Ishikawa (cell line): ENCODE results near the gene USP30.

Source experiments
- CEBPB ChIP-seq: IDR thresholded peaks from 2 replicates; pipeline ENCODE4 v1.6.1; 2012
- CREB1 ChIP-seq: IDR thresholded peaks from 2 replicates; pipeline ENCODE4 v1.6.1; 2012; ENCODE audit warnings: low read depth
- EGR1 ChIP-seq: IDR thresholded peaks from 2 replicates; pipeline ENCODE4 v1.6.1; 2012
- EP300 ChIP-seq: IDR thresholded peaks from 2 replicates; pipeline ENCODE4 v1.6.1; 2012; ENCODE audit warnings: borderline replicate concordance
- FOXM1 ChIP-seq: IDR thresholded peaks from 2 replicates; pipeline ENCODE4 v1.6.1; 2012; ENCODE audit warnings: low read depth, borderline replicate concordance
- NFIC ChIP-seq: IDR thresholded peaks from 2 replicates; pipeline ENCODE4 v1.6.1; 2012
- RAD21 ChIP-seq: IDR thresholded peaks from 2 replicates; pipeline ENCODE4 v1.6.1; 2012; ENCODE audit warnings: low read depth
- TAF1 ChIP-seq: IDR thresholded peaks from 2 replicates; pipeline ENCODE4 v1.6.1; 2012; ENCODE audit warnings: low read depth, mild to moderate bottlenecking
- TCF12 ChIP-seq: IDR thresholded peaks from 2 replicates; pipeline ENCODE4 v1.6.1; 2012; ENCODE audit warnings: low read depth
- TEAD4 ChIP-seq: IDR thresholded peaks from 2 replicates; pipeline ENCODE4 v1.6.1; 2012
- YY1 ChIP-seq: IDR thresholded peaks from 2 replicates; pipeline ENCODE4 v1.6.1; 2012; ENCODE audit warnings: low read depth
- ZBTB7A ChIP-seq: IDR thresholded peaks from 2 replicates; pipeline ENCODE4 v1.6.1; 2012; ENCODE audit warnings: low read depth
- TF ChIP-seq, protein P1 (sequence below): IDR thresholded peaks from 2 replicates; pipeline ENCODE4 v1.6.1; 2012; ENCODE audit warnings: low read depth, mild to moderate bottlenecking
- TF ChIP-seq, protein P2 (sequence below): IDR thresholded peaks from 2 replicates; pipeline ENCODE4 v1.6.1; 2012
- TF ChIP-seq, protein P3 (sequence below): IDR thresholded peaks from 2 replicates; pipeline ENCODE4 v1.6.1; 2012

The USP30 gene

DNA sequence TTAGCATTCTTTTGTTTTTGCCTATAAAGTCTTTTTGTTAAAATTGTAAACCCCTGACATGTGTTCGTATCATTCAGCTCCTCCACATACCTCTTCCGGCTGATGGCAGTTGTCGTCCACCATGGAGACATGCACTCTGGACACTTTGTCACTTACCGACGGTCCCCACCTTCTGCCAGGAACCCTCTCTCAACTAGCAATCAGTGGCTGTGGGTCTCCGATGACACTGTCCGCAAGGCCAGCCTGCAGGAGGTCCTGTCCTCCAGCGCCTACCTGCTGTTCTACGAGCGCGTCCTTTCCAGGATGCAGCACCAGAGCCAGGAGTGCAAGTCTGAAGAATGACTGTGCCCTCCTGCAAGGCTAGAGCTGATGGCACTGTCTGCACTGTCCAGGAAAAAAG, 33.2 kb downstream of the USP30 start:
- TF ChIP-seq ZBTB7A (no peak), EP300 (no peak), RAD21 (no peak), FOXM1 (no peak), CREB1 (no peak), YY1 (no peak), CEBPB (no peak), TEAD4 (no peak)
- TF ChIP-seq, protein P1, sequence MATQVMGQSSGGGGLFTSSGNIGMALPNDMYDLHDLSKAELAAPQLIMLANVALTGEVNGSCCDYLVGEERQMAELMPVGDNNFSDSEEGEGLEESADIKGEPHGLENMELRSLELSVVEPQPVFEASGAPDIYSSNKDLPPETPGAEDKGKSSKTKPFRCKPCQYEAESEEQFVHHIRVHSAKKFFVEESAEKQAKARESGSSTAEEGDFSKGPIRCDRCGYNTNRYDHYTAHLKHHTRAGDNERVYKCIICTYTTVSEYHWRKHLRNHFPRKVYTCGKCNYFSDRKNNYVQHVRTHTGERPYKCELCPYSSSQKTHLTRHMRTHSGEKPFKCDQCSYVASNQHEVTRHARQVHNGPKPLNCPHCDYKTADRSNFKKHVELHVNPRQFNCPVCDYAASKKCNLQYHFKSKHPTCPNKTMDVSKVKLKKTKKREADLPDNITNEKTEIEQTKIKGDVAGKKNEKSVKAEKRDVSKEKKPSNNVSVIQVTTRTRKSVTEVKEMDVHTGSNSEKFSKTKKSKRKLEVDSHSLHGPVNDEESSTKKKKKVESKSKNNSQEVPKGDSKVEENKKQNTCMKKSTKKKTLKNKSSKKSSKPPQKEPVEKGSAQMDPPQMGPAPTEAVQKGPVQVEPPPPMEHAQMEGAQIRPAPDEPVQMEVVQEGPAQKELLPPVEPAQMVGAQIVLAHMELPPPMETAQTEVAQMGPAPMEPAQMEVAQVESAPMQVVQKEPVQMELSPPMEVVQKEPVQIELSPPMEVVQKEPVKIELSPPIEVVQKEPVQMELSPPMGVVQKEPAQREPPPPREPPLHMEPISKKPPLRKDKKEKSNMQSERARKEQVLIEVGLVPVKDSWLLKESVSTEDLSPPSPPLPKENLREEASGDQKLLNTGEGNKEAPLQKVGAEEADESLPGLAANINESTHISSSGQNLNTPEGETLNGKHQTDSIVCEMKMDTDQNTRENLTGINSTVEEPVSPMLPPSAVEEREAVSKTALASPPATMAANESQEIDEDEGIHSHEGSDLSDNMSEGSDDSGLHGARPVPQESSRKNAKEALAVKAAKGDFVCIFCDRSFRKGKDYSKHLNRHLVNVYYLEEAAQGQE, result no peak
- TF ChIP-seq, protein P2, sequence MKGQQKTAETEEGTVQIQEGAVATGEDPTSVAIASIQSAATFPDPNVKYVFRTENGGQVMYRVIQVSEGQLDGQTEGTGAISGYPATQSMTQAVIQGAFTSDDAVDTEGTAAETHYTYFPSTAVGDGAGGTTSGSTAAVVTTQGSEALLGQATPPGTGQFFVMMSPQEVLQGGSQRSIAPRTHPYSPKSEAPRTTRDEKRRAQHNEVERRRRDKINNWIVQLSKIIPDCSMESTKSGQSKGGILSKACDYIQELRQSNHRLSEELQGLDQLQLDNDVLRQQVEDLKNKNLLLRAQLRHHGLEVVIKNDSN, result no peak
- TF ChIP-seq, protein P3, sequence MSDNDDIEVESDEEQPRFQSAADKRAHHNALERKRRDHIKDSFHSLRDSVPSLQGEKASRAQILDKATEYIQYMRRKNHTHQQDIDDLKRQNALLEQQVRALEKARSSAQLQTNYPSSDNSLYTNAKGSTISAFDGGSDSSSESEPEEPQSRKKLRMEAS, result no peak

DNA sequence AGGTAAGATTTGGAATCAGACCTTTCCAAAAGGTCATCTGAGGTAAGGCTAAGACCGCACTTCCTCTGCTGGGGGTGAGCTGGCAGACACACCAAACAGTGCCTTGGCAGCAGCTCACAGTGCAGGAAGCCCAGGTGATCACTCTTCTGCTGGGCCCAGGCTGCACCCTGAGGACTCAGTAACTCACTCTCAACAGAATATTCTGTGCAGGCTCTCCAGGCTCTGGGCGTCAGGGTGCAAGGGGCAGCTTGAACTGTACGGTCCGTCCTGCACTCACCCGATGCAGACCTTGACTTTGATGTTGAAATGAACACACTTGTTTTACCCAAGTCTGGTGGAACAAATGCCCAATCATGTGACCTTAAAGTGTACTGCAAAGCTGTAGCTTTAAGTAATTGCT, 34.9 kb downstream of the USP30 start:
- no peak for TF ChIP-seq TAF1
- TF ChIP-seq NFIC, result no peak
- no peak for TF ChIP-seq CEBPB
- TF ChIP-seq, protein P2, result no peak
- TF ChIP-seq RAD21, result no peak
- TF ChIP-seq, protein P3, result no peak
- TF ChIP-seq EGR1, result no peak
- TF ChIP-seq YY1, result no peak
- TF ChIP-seq ZBTB7A, result no peak
- TF ChIP-seq, protein P1, result no peak
- TF ChIP-seq TEAD4, result no peak
- no peak for TF ChIP-seq FOXM1
- no peak for TF ChIP-seq CREB1
- no peak for TF ChIP-seq TCF12

DNA sequence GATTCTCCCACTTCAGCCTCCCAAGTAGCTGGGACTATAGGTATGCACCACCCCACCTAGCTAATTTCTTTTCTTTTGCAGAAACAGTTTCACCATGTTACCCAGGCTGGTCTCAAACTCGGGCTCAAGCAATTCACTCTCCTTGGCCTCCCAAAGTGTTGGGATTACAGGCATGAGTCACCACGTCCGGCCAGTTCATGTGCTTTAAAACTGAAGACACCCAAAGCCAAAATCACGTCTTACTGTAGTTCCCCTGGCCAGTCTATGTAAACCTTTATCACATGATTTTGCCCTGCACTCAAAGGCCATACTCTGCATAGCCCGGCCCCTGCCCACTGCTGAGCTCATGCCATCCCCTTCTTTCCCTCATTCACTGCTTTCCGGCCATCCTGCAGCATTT, 36.4 kb downstream of the USP30 start:
- no peak for TF ChIP-seq TEAD4
- no peak for TF ChIP-seq YY1
- TF ChIP-seq RAD21, result no peak
- TF ChIP-seq, protein P2, result no peak
- no peak for TF ChIP-seq NFIC
- TF ChIP-seq EGR1, result no peak
- TF ChIP-seq TAF1, result no peak

DNA sequence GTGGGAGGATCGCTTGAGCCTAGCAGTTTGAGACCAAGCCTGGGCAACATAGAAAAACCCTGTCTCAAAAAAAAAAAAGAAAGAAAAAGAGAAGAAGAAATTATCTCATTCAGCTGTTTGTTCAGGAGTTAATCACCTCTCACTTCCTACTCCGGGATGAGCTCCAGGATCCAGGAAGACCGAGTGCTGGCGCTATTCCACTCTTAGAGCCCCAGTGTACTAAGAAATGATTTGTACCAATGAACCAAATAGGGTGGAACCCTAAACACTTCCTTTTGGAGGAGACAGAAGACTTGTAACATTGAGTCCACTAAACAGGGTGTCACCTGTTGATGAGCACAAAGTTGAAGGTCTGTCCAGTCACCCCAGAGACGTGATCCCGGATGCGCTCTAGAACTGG, 37.3 kb downstream of the USP30 start:
- TF ChIP-seq RAD21 (no peak), NFIC (no peak), ZBTB7A (no peak), YY1 (no peak), TAF1 (no peak), CEBPB (no peak), EGR1 (no peak), TCF12 (no peak), EP300 (no peak), TEAD4 (no peak), FOXM1 (no peak), CREB1 (no peak)
- TF ChIP-seq, protein P2, result no peak
- TF ChIP-seq, protein P3, result no peak
- TF ChIP-seq, protein P1, result no peak
